Activated CD4-positive, alpha-beta T cell treated with anti-CD3 and anti-CD28 coated beads, Interleukin-2, amount 10 ng/mL, durations not matched to agents 7 days and 5 days (primary cell): Measurements from ENCODE around the gene RPN2. TPM values are rescaled to one million over a fixed set of nuclear protein-coding genes. Genes with fewer than 3 reads are reported as not detected.
"Not testable (repeated sequence)": the region's sequence is repeated elsewhere in the genome, so short reads cannot be mapped to it uniquely, and the experiment has no call there.

Experiments used
- CTCF ChIA-PET: fragments of 350-600 bp; sonication (Branson Sonifier 250); formaldehyde crosslinking; loops from one replicate; lab custom pipeline; 2021; ENCODE audit warnings: antibody characterized with exemption; lab: Charles Lee
- POLR2A ChIA-PET: fragments of 350-600 bp; sonication (Branson Sonifier 250); formaldehyde crosslinking; loops from one replicate; lab custom pipeline; 2021; ENCODE audit warnings: antibody characterized with exemption; lab: Charles Lee
- DNase-seq: peaks from one replicate; pipeline ENCODE4 v3.0.0-alpha.2; 2020
- H3K27ac Mint-ChIP-seq: one replicate; pipeline ENCODE4 v1.8.0; 2021; ENCODE audit warnings: mild to moderate bottlenecking, moderate library complexity, mixed read lengths
- H3K27me3 Mint-ChIP-seq: one replicate; pipeline ENCODE4 v1.8.0; 2021; ENCODE audit warnings: mixed read lengths
- H3K36me3 Mint-ChIP-seq: one replicate; pipeline ENCODE4 v1.8.0; 2021; ENCODE audit warnings: low read depth, mixed read lengths
- H3K4me1 Mint-ChIP-seq: one replicate; pipeline ENCODE4 v1.8.0; 2021; ENCODE audit warnings: mixed read lengths
- H3K4me3 Mint-ChIP-seq: one replicate; pipeline ENCODE4 v1.8.0; 2021; ENCODE audit warnings: mild to moderate bottlenecking, moderate library complexity, mixed read lengths
- H3K9me3 Mint-ChIP-seq: one replicate; pipeline ENCODE4 v1.8.0; 2021; ENCODE audit warnings: mixed read lengths
- total RNA-seq, 2 experiments: library from RNA; stranded (reverse); gene quantifications; one replicate each; pipeline ENCODE4 v1.2.3, GENCODE V29; 2021

The RPN2 gene
- 100 to 1,000 TPM; 154 to 176 TPM for total RNA-seq

DNA sequence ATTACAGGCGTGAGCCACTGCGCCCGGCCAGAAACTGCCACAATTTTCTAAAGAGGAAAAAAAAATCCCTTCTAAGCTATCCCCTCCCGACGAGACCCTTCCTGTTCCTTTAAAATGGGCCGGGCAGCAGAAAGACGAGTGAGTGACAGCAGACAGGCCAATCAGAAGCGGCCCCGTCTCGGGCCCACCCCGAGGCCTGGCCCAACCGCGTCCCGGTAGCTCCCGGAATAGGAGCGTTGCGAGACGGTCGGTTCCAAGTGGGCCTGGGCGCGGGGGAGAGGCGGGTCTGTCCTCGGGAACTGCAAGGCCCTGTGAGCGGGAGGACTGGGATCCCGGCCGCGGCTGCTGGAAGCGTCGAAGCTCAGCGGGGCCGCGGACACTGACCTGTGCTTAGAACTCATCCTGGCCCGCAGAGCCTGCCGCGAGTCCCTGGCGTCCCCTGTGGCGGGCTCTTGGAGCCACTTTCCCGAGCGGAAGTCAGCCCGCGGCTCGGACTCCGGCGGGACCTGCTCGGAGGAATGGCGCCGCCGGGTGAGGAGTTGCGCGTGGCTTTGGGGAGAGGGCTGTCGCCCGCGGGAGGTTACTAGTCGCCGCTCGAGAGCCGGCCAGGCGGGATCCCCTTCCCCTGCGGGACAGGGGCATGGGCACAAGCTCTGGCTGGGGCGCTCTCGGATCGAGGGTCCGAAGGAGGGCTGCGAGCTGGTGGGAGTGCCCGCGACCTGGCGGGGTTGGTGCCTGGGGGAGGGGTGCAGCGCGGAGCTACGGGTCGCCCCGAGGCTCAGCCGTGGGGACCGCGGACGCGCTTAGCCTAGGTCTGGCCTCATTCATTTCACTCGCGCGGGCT, at the start of gene RPN2, which contains the start of gene MROH8:
TSS of gene RPN2 (plus strand) at position 492 of the 844 bp plus-strand sequence. CDS start at position 519, 27 bp downstream.
TSS of gene MROH8 (minus strand) at position 710 of the 844 bp plus-strand sequence.
- Mint-ChIP-seq H3K4me3 (peak within 1 kb of the TSS; percentile 99), H3K36me3 (peaks cover 16% of the 10 kb centered on the region), H3K27ac (peak within 1 kb of the TSS; percentile 100), H3K4me1 (peaks cover 37% of the 10 kb centered on the region), H3K27me3 (peaks cover 2% of the 10 kb centered on the region), H3K9me3 (no peaks in the 10 kb centered on the region)
- peak; percentile 97 for DNase-seq
- ChIA-PET CTCF (interaction anchor here (0.5 to 3.8 kb wide), 15 partner anchors 11 to 1170 kb away, joined by 3 to 43 read pairs (median 3); no protein-coding TSS in a partner anchor), POLR2A (interaction anchor here (0.5 to 1.5 kb wide), 3 partner anchors 17 to 175 kb away, joined by 3 to 6 read pairs (median 4); partner anchors contain the start of gene RBL1)

DNA sequence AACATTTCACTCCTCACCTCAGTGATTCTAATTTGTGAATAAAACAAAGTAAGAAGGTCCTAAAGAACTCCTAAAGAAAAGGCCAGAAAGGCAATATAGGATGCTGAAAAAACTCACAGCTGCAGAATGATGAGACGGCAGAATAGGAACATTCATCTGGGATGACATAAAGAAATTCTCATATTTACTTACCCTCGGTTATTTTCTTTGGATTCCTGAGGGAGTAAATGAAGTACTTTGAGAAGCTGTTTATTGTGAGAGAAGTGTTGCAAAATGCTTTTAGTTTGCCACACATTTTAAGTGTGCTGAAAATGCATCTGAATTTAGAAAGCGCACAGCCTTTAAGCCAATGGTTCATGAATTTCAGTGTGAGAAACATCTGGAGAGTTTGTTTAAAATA, 47.6 kb upstream of the RPN2 start:
- Mint-ChIP-seq H3K27ac (no peak overlapping the region), H3K9me3 (no peaks in the 10 kb centered on the region), H3K27me3 (no peaks in the 10 kb centered on the region), H3K4me1 (peaks cover 3% of the 10 kb centered on the region), H3K36me3 (no peaks in the 10 kb centered on the region), H3K4me3 (no peak overlapping the region)
- ChIA-PET POLR2A (no interaction called here), CTCF (interaction anchor here (0.6 to 1.7 kb wide), 3 partner anchors 8 to 366 kb away, joined by 3 read pairs; no protein-coding TSS in a partner anchor)
- DNase-seq = no peak

DNA sequence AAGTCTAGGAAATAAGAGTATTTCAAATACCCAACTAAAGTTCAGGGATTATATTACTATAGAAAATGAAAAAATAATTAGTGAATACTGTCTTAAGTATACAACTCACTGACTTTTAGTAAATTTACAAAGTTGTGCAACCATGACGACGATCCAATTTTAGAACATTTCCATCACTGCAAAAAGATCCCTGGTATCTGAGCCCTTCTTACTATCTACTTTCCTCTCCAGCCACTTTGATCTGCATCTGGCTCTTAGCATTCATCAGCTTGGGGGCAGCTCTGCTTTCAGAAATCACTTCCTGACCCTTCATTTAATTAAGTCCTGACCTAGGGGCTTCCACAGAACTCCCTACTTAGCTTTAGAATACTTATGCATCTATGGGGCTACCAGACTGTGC, 45.2 kb upstream of the RPN2 start:
- H3K9me3 Mint-ChIP-seq = no peaks in the 10 kb centered on the region

DNA sequence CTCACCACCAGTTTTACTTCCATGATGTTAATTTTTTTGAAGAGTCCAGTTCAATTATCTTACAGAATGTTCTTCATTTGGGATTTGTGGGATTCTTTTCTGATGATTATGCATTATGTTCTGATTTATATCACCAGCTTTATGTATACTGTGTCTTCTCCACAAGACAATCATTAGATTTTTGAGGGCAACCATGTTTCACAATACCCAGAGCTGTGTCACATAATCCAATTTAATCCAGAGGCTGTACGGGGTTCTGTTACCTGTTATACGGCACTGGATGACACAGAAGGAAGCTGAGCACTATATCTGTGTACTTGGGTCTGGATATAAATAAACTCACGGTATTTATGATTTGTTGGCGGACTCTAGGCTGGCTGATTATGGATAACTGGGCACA, 41.6 kb upstream of the RPN2 start:
- ChIA-PET POLR2A (no interaction called here), CTCF (no interaction called here)
- H3K4me1 Mint-ChIP-seq = no peaks in the 10 kb centered on the region
- no peaks in the 10 kb centered on the region for H3K36me3 Mint-ChIP-seq
- H3K27me3 Mint-ChIP-seq = no peaks in the 10 kb centered on the region
- no peak for DNase-seq
- H3K4me3 Mint-ChIP-seq = no peak overlapping the region
- H3K9me3 Mint-ChIP-seq = no peaks in the 10 kb centered on the region
- H3K27ac Mint-ChIP-seq = no peak overlapping the region

More for the DNA sequence above, 45.2 kb upstream of the RPN2 start:
- POLR2A ChIA-PET = no interaction called here
- Mint-ChIP-seq H3K27me3 (no peaks in the 10 kb centered on the region), H3K4me1 (peaks cover 3% of the 10 kb centered on the region), H3K36me3 (no peaks in the 10 kb centered on the region), H3K27ac (no peak overlapping the region), H3K4me3 (no peak overlapping the region)
- DNase-seq = no peak
- CTCF ChIA-PET = interaction anchor here (0.6 kb wide), 1 partner anchor 1655 kb away, joined by 3 read pairs; no protein-coding TSS in a partner anchor

DNA sequence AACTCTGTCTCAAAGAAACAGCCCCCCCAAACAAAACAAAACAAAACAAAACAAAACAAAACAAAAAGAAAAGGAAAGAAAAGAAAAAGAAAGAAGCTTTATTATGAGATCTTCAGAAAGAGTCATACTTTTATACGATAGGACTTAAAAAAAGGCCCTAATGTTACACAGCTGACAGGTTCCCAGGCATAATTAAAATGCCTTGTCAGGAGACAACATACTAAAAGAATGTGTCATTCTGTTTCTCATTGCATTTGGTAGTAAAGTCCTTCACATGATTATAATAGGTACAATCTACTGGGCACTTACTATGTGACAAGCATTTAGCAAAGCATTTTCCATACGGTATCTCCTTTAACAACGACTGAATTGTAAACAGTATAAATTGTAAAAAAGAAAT, 36.4 kb upstream of the RPN2 start:
- no peak for DNase-seq
- POLR2A ChIA-PET = no interaction called here
- Mint-ChIP-seq H3K27ac (no peak overlapping the region), H3K36me3 (no peaks in the 10 kb centered on the region), H3K4me3 (no peak overlapping the region), H3K4me1 (no peaks in the 10 kb centered on the region), H3K9me3 (no peaks in the 10 kb centered on the region), H3K27me3 (no peaks in the 10 kb centered on the region)
- CTCF ChIA-PET = interaction anchor here (1.3 kb wide), 1 partner anchor 28 kb away, joined by 3 read pairs; no protein-coding TSS in a partner anchor

DNA sequence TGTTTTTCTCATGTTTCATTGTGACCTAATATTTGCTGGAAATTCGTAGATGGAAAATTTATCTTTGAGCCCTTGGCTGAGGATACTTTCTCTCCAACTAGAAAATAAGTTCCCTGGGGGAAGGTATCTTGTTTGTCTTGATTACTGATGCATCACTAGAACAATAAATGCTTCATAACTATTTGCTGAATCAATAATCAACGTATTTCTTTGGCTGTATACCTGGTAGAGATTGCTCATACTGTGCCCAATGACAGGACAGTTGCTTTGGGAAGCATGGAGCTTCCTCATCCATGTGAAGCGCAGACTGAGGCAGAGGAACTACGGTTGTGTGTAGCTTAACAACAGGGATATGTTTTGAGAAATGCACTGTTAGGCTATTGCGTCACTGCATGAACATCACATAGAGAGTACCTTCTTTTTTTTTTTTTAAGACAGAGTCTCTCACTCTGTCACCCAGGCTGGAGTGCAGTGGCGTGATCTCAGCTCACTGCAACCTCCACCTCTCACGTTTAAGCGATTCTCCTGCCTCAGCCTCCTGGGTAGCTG, 34.2 kb upstream of the RPN2 start:
- H3K27ac Mint-ChIP-seq = no peak overlapping the region
- no peaks in the 10 kb centered on the region for H3K36me3 Mint-ChIP-seq
- H3K9me3 Mint-ChIP-seq = no peaks in the 10 kb centered on the region
- no peak for DNase-seq
- CTCF ChIA-PET = interaction anchor here (0.6 to 1.4 kb wide), 2 partner anchors 14 to 1300 kb away, joined by 3 to 4 read pairs; no protein-coding TSS in a partner anchor
- POLR2A ChIA-PET = no interaction called here
- H3K4me3 Mint-ChIP-seq = no peak overlapping the region
- no peaks in the 10 kb centered on the region for H3K27me3 Mint-ChIP-seq
- no peaks in the 10 kb centered on the region for H3K4me1 Mint-ChIP-seq

DNA sequence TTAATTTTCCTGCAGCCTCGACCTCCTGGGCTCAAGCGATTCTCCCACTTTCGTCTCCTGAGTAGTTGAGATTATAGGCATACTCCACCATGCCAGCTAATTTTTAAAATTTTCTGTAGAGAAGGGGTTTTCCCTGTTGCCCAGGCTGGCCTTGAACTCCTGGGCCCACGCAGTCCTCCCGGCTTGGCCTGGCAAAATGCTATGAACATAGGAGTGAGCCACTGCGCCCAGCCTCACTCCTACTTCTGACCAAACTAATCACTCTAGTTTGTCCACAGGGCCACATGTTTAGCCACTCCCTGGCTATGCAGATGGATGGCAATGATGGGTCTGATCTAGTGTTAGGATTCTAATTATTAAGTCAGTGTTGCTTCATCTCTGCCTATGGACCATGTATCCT, 31.9 kb upstream of the RPN2 start:
- H3K36me3 Mint-ChIP-seq = no peaks in the 10 kb centered on the region
- no peaks in the 10 kb centered on the region for H3K9me3 Mint-ChIP-seq
- H3K27ac Mint-ChIP-seq = no peak overlapping the region
- ChIA-PET POLR2A (no interaction called here), CTCF (no interaction called here)
- no peaks in the 10 kb centered on the region for H3K27me3 Mint-ChIP-seq
- H3K4me3 Mint-ChIP-seq = no peak overlapping the region
- DNase-seq = no peak
- H3K4me1 Mint-ChIP-seq = no peaks in the 10 kb centered on the region

DNA sequence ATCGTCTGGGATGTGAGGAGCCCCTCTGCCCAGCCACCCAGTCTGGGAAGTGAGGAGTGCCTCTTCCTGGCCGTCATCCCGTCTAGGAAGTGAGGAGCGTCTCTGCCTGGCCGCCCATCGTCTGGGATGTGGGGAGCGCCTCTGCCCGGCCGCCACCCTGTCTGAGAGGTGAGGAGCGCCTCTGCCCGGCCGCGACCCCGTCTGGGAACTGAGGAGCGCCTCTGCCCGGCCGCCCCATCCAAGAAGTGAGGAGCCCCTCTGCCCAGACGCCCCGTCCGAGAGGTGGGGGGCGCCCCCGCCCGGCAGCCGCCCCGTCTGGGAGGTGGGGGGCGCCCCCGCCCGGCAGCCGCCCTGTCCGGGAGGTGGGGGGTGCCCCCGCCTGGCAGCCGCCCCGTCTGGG, 28.3 kb upstream of the RPN2 start:
- H3K4me1 Mint-ChIP-seq, H3K27me3 Mint-ChIP-seq, H3K4me3 Mint-ChIP-seq, DNase-seq, POLR2A ChIA-PET, H3K9me3 Mint-ChIP-seq, CTCF ChIA-PET, H3K36me3 Mint-ChIP-seq, H3K27ac Mint-ChIP-seq: not testable (repeated sequence)

DNA sequence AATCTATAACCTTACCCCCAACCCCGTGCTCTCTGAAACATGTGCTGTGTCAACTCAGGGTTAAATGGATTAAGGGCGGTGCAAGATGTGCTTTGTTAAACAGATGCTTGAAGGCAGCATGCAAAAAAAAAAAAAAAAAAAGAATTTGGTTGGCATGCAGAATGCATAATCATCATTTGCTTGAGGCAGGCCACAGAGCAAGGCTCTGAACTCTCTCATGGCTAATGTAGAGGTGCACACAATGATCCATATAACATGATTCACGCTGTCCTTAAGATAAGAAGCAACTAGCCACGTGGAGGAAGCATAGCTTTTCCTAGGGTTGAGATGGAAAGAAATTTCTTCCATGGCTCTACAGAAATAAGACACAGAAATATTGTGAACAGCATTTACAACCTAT, 27.6 kb upstream of the RPN2 start:
- ChIA-PET POLR2A (no interaction called here), CTCF (no interaction called here)
- Mint-ChIP-seq H3K27ac (no peak overlapping the region), H3K4me1 (no peaks in the 10 kb centered on the region), H3K27me3 (no peaks in the 10 kb centered on the region), H3K4me3 (no peak overlapping the region), H3K9me3 (no peaks in the 10 kb centered on the region), H3K36me3 (no peaks in the 10 kb centered on the region)
- no peak for DNase-seq

DNA sequence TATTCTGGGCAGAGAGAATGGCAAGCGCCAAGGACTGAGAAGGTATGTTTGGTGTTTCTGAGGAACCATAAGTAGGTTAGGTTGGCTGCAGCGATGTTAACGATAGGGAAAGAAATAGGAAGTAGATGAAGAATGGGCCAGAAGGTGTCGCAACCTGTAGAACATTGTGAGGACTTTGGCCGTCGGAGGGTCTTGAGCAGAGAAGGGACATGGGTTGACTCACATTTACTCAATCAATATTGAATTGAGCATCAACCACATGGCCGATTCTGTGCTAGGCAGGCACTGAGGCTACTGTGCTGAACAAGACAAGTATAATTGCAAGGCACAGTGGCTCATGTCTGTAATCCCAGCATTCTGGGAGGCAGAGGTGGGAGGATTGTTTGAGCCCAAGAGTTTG, 26.8 kb upstream of the RPN2 start:
- ChIA-PET CTCF (no interaction called here), POLR2A (no interaction called here)
- no peak overlapping the region for H3K27ac Mint-ChIP-seq
- H3K4me1 Mint-ChIP-seq = no peaks in the 10 kb centered on the region
- H3K9me3 Mint-ChIP-seq = no peaks in the 10 kb centered on the region
- no peaks in the 10 kb centered on the region for H3K36me3 Mint-ChIP-seq
- no peak for DNase-seq
- no peak overlapping the region for H3K4me3 Mint-ChIP-seq
- H3K27me3 Mint-ChIP-seq = no peaks in the 10 kb centered on the region

DNA sequence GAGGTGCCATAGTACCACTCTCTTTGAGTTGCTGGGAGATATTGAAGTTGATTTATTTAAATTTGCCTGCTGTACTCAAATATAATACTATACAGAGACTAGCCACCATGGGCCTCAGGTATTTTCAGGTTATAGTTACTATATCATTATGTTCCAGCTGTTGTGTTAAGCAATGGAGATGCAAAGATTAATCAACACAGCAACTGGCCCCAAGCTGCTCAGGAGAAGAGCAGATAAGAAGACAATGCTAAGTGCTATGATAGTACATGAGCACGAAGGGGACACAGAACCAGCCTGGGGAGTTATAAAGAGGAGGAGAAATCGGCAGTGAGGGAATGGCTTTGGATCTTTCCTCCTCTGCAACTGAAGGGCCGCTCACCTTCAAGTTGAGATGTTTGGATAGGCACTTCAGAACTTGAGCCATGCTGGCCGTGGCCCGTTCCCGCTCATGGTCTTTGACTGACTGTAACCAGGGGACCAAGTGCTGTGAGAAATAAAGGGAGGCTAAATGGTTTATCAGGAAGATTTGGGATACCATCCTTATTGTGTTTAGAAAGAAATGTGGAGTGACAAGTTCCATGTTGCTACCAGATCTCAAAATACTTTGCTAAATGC, 24.3 kb upstream of the RPN2 start:
- ChIA-PET CTCF (interaction anchor here (0.6 kb wide), 1 partner anchor 173 kb away, joined by 3 read pairs; no protein-coding TSS in a partner anchor), POLR2A (no interaction called here)
- DNase-seq = no peak
- Mint-ChIP-seq H3K4me1 (no peaks in the 10 kb centered on the region), H3K9me3 (no peaks in the 10 kb centered on the region), H3K27ac (no peak overlapping the region), H3K27me3 (no peaks in the 10 kb centered on the region), H3K4me3 (no peak overlapping the region), H3K36me3 (no peaks in the 10 kb centered on the region)

DNA sequence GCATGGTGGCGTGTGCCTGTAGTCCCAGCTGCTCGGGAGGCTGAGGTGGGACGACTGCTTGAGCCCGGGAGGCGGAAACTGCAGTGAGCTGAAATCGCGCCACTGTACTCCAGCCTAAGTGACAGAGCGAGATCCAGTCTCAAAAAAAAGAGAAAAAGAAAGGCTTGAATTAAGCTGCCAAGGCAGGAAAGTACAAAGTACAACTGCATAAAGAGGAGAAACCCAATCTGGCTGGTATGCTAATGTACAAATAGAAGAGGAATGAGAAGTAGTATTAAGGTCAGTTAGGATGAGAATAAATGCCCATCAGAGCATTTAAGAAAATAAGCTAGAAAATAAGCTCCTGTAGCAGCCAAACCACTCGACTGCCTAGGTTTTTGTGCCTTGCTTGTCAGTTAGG, 23.1 kb upstream of the RPN2 start:
- no peak overlapping the region for H3K4me3 Mint-ChIP-seq
- no peaks in the 10 kb centered on the region for H3K27me3 Mint-ChIP-seq
- H3K27ac Mint-ChIP-seq = no peak overlapping the region
- no peaks in the 10 kb centered on the region for H3K9me3 Mint-ChIP-seq
- DNase-seq = no peak
- no peaks in the 10 kb centered on the region for H3K36me3 Mint-ChIP-seq
- no peaks in the 10 kb centered on the region for H3K4me1 Mint-ChIP-seq
- POLR2A ChIA-PET = no interaction called here
- CTCF ChIA-PET = interaction anchor here (0.6 kb wide), 1 partner anchor 273 kb away, joined by 3 read pairs; no protein-coding TSS in a partner anchor

DNA sequence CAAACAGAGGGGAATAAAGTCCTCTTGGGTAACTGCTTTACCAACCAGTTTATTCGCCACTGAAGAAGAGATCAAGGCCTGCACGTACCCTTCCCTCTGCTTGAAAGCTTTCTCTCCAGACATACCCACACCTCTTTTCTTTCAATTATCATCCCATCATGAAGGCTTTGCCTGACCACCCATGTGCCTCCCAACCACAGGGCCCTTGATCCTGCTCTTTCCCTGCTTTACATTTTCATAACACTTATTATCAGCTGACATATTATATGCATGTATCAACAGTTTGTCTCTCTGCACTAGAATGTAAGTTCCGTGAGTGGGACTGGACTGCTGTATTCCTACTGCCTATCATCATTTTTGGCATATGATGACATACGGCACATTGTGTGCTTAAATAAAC, 20.9 kb upstream of the RPN2 start:
- CTCF ChIA-PET = interaction anchor here (1.7 kb wide), 1 partner anchor 8 kb away, joined by 5 read pairs; no protein-coding TSS in a partner anchor
- Mint-ChIP-seq H3K9me3 (no peaks in the 10 kb centered on the region), H3K27me3 (peaks cover 4% of the 10 kb centered on the region), H3K4me1 (no peaks in the 10 kb centered on the region), H3K27ac (no peak overlapping the region), H3K36me3 (no peaks in the 10 kb centered on the region), H3K4me3 (no peak overlapping the region)
- DNase-seq = no peak
- POLR2A ChIA-PET = no interaction called here
